HG02763 (cell line): ENCODE results near the gene CENPQ.

Experiments
- ATAC-seq: cut with Tn5 transposase; IDR thresholded peaks from one replicate; pipeline ENCODE4 v1.9.1; 2021; ENCODE audit warnings: mild to moderate bottlenecking, moderate library complexity; ENCODE audit not compliant: unreplicated experiment

Gene CENPQ

DNA sequence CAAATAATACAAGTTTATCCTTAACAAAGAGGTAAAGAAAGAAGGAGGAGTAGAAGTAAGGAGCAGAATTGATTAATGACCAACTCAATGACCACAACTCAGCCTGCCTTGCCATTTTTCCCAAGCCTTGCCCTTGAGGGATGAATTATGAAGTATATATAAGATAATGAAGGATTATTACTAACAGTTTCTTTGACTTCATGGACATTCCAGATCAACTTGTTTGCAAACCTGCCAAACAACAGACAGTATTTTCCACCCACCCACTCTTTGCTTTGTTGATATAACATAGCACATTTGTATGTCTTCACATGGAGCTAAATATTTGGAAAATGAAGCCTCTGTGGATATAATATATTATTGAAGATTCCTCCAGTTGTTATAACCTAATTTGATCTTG lies 77.4 kb downstream of the CENPQ start:
- ATAC-seq, result no peak

DNA sequence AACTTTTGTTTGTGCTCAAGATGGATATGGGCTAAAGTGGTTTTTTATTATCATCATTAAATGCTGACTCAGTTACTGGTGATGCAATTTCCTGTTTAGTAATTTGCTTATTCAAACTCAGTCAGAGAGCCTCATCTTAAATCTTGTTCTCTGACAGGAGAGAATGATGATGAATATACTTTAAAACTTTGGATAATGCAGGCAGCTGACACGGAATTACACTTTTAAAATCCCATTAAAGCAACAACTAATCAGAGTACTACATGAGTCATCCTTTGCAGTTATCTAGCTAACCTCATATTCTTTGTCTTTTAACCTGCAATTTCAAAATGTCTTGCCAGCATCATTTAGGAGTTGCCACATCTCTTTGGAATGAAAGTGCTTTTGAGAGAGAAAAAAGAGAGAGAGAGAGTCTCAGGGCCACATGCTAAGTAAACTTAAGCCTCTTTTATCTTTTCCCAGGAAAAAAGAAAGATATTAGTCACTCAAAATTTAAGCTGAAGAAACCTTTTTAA lies 78.1 kb downstream of the CENPQ start:
- no peak for ATAC-seq

DNA sequence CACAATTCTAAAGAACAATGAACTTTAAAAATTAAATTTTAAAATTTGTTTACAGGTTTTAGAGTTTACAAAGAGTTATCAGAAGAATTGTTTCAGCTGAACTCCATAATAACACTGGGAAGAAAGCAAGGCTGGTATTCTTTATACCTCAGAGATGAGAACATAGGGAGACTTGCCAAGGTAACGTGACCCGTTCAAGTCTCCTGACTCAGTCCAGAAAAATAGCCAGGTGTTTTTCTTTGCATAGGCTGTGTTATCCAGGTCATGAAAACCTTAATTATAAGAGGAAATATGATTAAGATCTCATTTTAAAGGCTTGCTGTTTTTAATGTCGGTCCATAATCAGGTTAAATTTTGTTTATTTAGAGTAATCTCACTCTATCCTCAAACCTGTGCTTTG lies 78.8 kb downstream of the CENPQ start:
- no peak for ATAC-seq
